Measurements from ENCODE around the gene KBTBD8.

The KBTBD8 gene

GRCh38 chr3:67033079-67033478 is 35.0 kb downstream of the KBTBD8 start:
- no peak for DNase-seq
- Histone ChIP-seq H3K9me3 (no peaks in the 10 kb centered on the region), H3K4me3 (ENCODE audit: low read depth, low read length) (no peak overlapping the region), H3K27me3 (no peaks in the 10 kb centered on the region; the same call in 1 of the 2 replicates), H3K4me1 (no peaks in the 10 kb centered on the region), H3K36me3 (no peaks in the 10 kb centered on the region)
- no peak for TF ChIP-seq CTCF (IDR thresholded peaks at IDR 0.05; ENCODE audit: low read depth, low read length)

GRCh38 chr3:67034371-67034770 is 36.3 kb downstream of the KBTBD8 start:
- H3K4me1 ChIP-seq, result no peaks in the 10 kb centered on the region
- no peaks in the 10 kb centered on the region for H3K9me3 ChIP-seq
- no peak for TF ChIP-seq CTCF (IDR thresholded peaks at IDR 0.05; ENCODE audit: low read depth, low read length)
- no peaks in the 10 kb centered on the region; the same call in 1 of the 2 replicates for H3K27me3 ChIP-seq
- no peaks in the 10 kb centered on the region for H3K36me3 ChIP-seq
- DNase-seq, result no peak
- no peak overlapping the region for H3K4me3 ChIP-seq (ENCODE audit: low read depth, low read length)

GRCh38 chr3:67037615-67038014 is 39.5 kb downstream of the KBTBD8 start:
- Histone ChIP-seq H3K4me1 (no peaks in the 10 kb centered on the region), H3K36me3 (no peaks in the 10 kb centered on the region), H3K27me3 (no peaks in the 10 kb centered on the region; the same call in 1 of the 2 replicates), H3K9me3 (no peaks in the 10 kb centered on the region), H3K4me3 (ENCODE audit: low read depth, low read length) (no peak overlapping the region)
- no peak for TF ChIP-seq CTCF (IDR thresholded peaks at IDR 0.05; ENCODE audit: low read depth, low read length)
- DNase-seq, result no peak

- Histone ChIP-seq H3K4me3 (ENCODE audit: low read depth, low read length) (no peak overlapping the region), H3K27me3 (no peaks in the 10 kb centered on the region; the same call in 1 of the 2 replicates), H3K4me1 (no peaks in the 10 kb centered on the region), H3K36me3 (no peaks in the 10 kb centered on the region), H3K9me3 (no peaks in the 10 kb centered on the region)
- no peak for DNase-seq
- TF ChIP-seq CTCF (IDR thresholded peaks at IDR 0.05; ENCODE audit: low read depth, low read length), result no peak
Observed at GRCh38 chr3:67044295-67044694, 46.2 kb downstream of the KBTBD8 start.

GRCh38 chr3:67044955-67045354 is 46.8 kb downstream of the KBTBD8 start:
- Histone ChIP-seq H3K4me3 (ENCODE audit: low read depth, low read length) (no peak overlapping the region), H3K27me3 (no peaks in the 10 kb centered on the region; the same call in 1 of the 2 replicates), H3K4me1 (no peaks in the 10 kb centered on the region), H3K9me3 (no peaks in the 10 kb centered on the region), H3K36me3 (no peaks in the 10 kb centered on the region)
- no peak for TF ChIP-seq CTCF (IDR thresholded peaks at IDR 0.05; ENCODE audit: low read depth, low read length)
- no peak for DNase-seq

GRCh38 chr3:67045711-67046465 is 47.8 kb downstream of the KBTBD8 start:
- H3K27me3 ChIP-seq, result no peaks in the 10 kb centered on the region; the same call in 1 of the 2 replicates
- H3K9me3 ChIP-seq, result no peaks in the 10 kb centered on the region
- no peaks in the 10 kb centered on the region for H3K36me3 ChIP-seq
- no peak overlapping the region for H3K4me3 ChIP-seq (ENCODE audit: low read depth, low read length)
- no peak for DNase-seq
- no peaks in the 10 kb centered on the region for H3K4me1 ChIP-seq
- TF ChIP-seq CTCF (IDR thresholded peaks at IDR 0.05; ENCODE audit: low read depth, low read length), result no peak
